K562 (cell line): ENCODE data around the gene PRSS21. TPM values are rescaled to one million over a fixed set of nuclear protein-coding genes. Genes with fewer than 3 reads are reported as not detected.

ENCODE experiments used
- ATAC-seq: fragments of 200-7000 bp; cut with Tn5 transposase; 3 replicates; pipeline ENCODE4 v1.9.1; 2020; ENCODE audit warnings: moderate library complexity
- BruUV-seq: library from RNA; stranded (reverse); fragments of 400-500 nt; replicated peaks from 2 replicates; lab custom pipeline; 2021; lab: Mats Ljungman, UMichigan
- CTCF ChIA-PET: fragments of 300-600 bp; formaldehyde crosslinking; extraction: SDS; loops from one replicate; lab custom pipeline; 2021; ENCODE audit warnings: low intra/inter-chr PET ratio; lab: Yijun Ruan, JAX
- POLR2A ChIA-PET: fragments of 300-600, 350-650 bp; sonication (Branson Sonifier 250); formaldehyde crosslinking; extraction: SDS; loops from one replicate; lab custom pipeline; 2021; ENCODE audit warnings: antibody characterized with exemption, inconsistent platforms; lab: Yijun Ruan, JAX
- DNase-seq, 4 experiments: peaks; one replicate each; pipeline versions ENCODE4 v3.0.0 to v3.0.0-alpha.2; 2011 to 2018; ENCODE audit warnings: low spot score in 3 of 4, mixed read lengths in 3 of 4; ENCODE audit errors: extremely low read depth in 1 of 4
- FAIRE-seq: peaks from 2 replicates; lab custom pipeline; 2011; peaks lifted over from hg19 to GRCh38; lab: Jason Lieb, UNC
- H2AFZ ChIP-seq: 2 replicates; pipeline ENCODE4 v1.6.0; 2011; ENCODE audit warnings: low read depth, low read length, control low read depth, inconsistent platforms
- H3K27ac ChIP-seq: fragments of 200-600 bp; 3 replicates; pipeline ENCODE4 v1.8.0; 2011; ENCODE audit warnings: low read depth, mild to moderate bottlenecking, control low read depth, inconsistent platforms, low read length, moderate library complexity, mixed read lengths; ENCODE audit errors: extremely low read depth
- H3K27me3 ChIP-seq, 2 experiments: fragments of 300-600 bp in 1 of 2; 2 replicates in 1 of 2; 3 replicates in 1 of 2; pipeline versions ENCODE4 v1.6.0 to v1.8.0; 2011; ENCODE audit warnings: inconsistent platforms in 2 of 2, low read length in 2 of 2, mild to moderate bottlenecking in 1 of 2, mixed read lengths in 1 of 2, moderate library complexity in 1 of 2; ENCODE audit not compliant: control insufficient read depth in 2 of 2, insufficient read depth in 2 of 2
- H3K36me3 ChIP-seq: fragments of 300-600 bp; 3 replicates; pipeline ENCODE4 v1.8.0; 2011; ENCODE audit warnings: mild to moderate bottlenecking, low read length, inconsistent platforms; ENCODE audit not compliant: control insufficient read depth, insufficient read depth
- H3K4me1 ChIP-seq, 2 experiments: fragments of 200-600 bp in 1 of 2; replicated peaks in 1 of 2; 2 replicates in 1 of 2; 3 replicates in 1 of 2; pipeline versions ENCODE4 v1.5.1 to v1.8.0; 2011; ENCODE audit warnings: inconsistent platforms in 2 of 2, low read length in 2 of 2, mild to moderate bottlenecking in 1 of 2, mixed read lengths in 1 of 2, moderate library complexity in 1 of 2; ENCODE audit not compliant: control insufficient read depth in 2 of 2, insufficient read depth in 2 of 2
- H3K4me2 ChIP-seq: 2 replicates; pipeline ENCODE4 v1.6.1; 2011; ENCODE audit warnings: low read length, control low read depth, inconsistent platforms, mixed read lengths; ENCODE audit not compliant: insufficient read depth
- H3K4me3 ChIP-seq: fragments of 200-600 bp; sonication (generic), shearing (Covaris generic); 2 replicates; pipeline ENCODE4 v1.5.1; 2016; ENCODE audit warnings: control low read depth, inconsistent platforms
- H3K79me2 ChIP-seq: fragments of 200-600 bp; 3 replicates; pipeline ENCODE4 v1.8.0; 2011; ENCODE audit warnings: low read length, inconsistent platforms; ENCODE audit not compliant: control insufficient read depth, insufficient read depth
- H3K9ac ChIP-seq, 2 experiments: 2 replicates each; pipeline versions ENCODE4 v1.6.0 to v1.6.1; 2011; ENCODE audit warnings: low read depth in 2 of 2, low read length in 2 of 2, control low read depth in 1 of 2, inconsistent platforms in 1 of 2, mild to moderate bottlenecking in 1 of 2, mixed read lengths in 1 of 2; ENCODE audit not compliant: insufficient read depth in 1 of 2
- H3K9me1 ChIP-seq: one replicate; pipeline ENCODE4 v1.6.0; 2011; ENCODE audit warnings: inconsistent platforms, mild to moderate bottlenecking, low read length, moderate library complexity; ENCODE audit not compliant: control insufficient read depth, insufficient read depth
- H3K9me3 ChIP-seq: replicated peaks from 2 replicates; pipeline ENCODE4 v1.5.1; 2011; ENCODE audit warnings: low read depth, low read length, inconsistent platforms; ENCODE audit not compliant: control insufficient read depth, insufficient read depth
- H4K20me1 ChIP-seq: replicated peaks from 2 replicates; pipeline ENCODE4 v1.6.1; 2011; ENCODE audit warnings: low read length, inconsistent platforms, mixed read lengths; ENCODE audit not compliant: control insufficient read depth, insufficient read depth
- CBX3 ChIP-seq, 2 experiments: IDR thresholded peaks; 1 replicate in 1 of 2; 2 replicates in 1 of 2; pipeline ENCODE4 v1.6.1; 2012; ENCODE audit warnings: inconsistent platforms in 2 of 2, low read length in 2 of 2, borderline replicate concordance in 1 of 2, control low read depth in 1 of 2
- ERF ChIP-seq: fragments of 450-650 bp; formaldehyde crosslinking; IDR thresholded peaks from 2 replicates; pipeline ENCODE4 v1.4.0; 2020; ENCODE audit warnings: mild to moderate bottlenecking, mixed read lengths
- KHSRP ChIP-seq: fragments of 450-650 bp; IDR thresholded peaks from 2 replicates; pipeline ENCODE4 v1.6.1; 2017
- MEF2A ChIP-seq: IDR thresholded peaks from 2 replicates; pipeline ENCODE4 v1.6.1; 2011; ENCODE audit warnings: low read depth, mild to moderate bottlenecking, low read length, moderate library complexity; ENCODE audit not compliant: control insufficient read depth
- TRIM28 ChIP-seq: fragments of 450-650 bp; IDR thresholded peaks from 2 replicates; pipeline ENCODE4 v1.6.1; 2017
- whole genome bisulfite sequencing: fragments of 100-300 bp; shearing (Covaris generic); methylation state at CpG from one replicate; pipeline ENCODE4 v1.1.6; 2016; ENCODE audit warnings: low coverage, mixed read lengths; ENCODE audit not compliant: insufficient coverage; ENCODE audit errors: missing lambda C conversion rate; 5-methylcytosine and 5-hydroxymethylcytosine counted together
- in situ Hi-C: fragments of 300-500 bp; cut with MboI; formaldehyde crosslinking; loops from 4 replicates; pipeline ENCODE4 v1.15.0; 2018; ENCODE audit warnings: inconsistent platforms, mixed read lengths
- intact Hi-C: fragments of 100-400 bp; cut with micrococcal nuclease; formaldehyde crosslinking; loops from 2 replicates; pipeline ENCODE4 v1.14.2; 2022
- polyA plus RNA-seq, 8 experiments: library from polyadenylated mRNA; depleted of rRNA in 4 of 8; stranded (reverse) in 5 of 8; unstranded in 3 of 8; fragments of >200 nt; fragmentation: Nextera tagmentation in 2 of 8; fragmentation: Illumina TruSeq in 1 of 8; extraction: Ambion mirVana in 2 of 8; extraction: Trizol in 1 of 8; gene quantifications; 2 replicates each; pipeline versions ENCODE4 v1.2.1 to v1.2.3, GENCODE V29; 2011 to 2014; ENCODE audit warnings: inconsistent platforms in 1 of 8, missing spikeins in 1 of 8
- total RNA-seq, 7 experiments: library from RNA; depleted of rRNA in 6 of 7; stranded (reverse); fragments of >200 nt in 6 of 7; fragmentation: Illumina TruSeq in 2 of 7; extraction: Trizol in 2 of 7; gene quantifications; 2 replicates each; pipeline versions ENCODE4 v1.2.1 to v1.2.3, GENCODE V29; 2011 to 2021; ENCODE audit warnings: low replicate concordance in 1 of 7
- TF ChIP-seq, protein P1 (sequence below): fragments of 450-650 bp; IDR thresholded peaks from 2 replicates; pipeline ENCODE4 v1.6.1; 2017; ENCODE audit warnings: antibody characterized with exemption, mild to moderate bottlenecking

The PRSS21 gene
- total and polyA plus RNA-seq, 9 of the 15 experiments (the other 6 are each of a cell fraction or from before 2014, with no cell fraction given) = 12.1 to 121 (median 61.3) TPM

DNA sequence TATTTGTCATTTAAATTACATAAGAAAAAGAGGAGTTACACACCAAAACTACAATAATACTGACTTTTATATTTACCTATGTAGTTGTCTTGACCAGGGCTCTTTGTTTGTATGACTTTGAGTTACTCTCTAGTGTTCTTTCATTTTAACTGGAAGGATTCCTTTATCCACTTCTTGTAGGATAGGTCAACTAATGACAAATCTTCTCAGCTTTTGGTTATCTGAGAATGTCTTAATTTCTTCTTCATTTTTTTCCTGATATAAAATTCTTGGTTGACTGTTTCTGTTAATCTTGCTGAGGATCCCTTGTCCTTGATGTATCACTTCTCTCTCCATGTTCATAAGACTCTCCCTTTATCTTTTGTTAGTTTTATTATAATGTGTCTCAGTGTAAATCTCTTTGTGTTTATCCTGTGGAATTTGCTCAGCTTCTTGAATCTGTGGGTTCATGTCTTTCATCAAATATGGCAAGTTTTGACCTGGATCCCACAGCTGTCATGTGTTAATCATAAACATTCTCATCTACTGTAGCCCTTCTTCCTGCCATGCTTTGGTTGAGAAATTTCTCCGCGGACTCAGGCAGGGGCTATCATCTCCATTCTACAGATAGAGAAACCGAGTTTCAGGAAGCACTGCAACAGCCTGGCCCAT is 13.4 kb upstream of the PRSS21 start:
- no TSS peak for BruUV-seq
- TF ChIP-seq KHSRP = no peak
- TF ChIP-seq, protein P1, sequence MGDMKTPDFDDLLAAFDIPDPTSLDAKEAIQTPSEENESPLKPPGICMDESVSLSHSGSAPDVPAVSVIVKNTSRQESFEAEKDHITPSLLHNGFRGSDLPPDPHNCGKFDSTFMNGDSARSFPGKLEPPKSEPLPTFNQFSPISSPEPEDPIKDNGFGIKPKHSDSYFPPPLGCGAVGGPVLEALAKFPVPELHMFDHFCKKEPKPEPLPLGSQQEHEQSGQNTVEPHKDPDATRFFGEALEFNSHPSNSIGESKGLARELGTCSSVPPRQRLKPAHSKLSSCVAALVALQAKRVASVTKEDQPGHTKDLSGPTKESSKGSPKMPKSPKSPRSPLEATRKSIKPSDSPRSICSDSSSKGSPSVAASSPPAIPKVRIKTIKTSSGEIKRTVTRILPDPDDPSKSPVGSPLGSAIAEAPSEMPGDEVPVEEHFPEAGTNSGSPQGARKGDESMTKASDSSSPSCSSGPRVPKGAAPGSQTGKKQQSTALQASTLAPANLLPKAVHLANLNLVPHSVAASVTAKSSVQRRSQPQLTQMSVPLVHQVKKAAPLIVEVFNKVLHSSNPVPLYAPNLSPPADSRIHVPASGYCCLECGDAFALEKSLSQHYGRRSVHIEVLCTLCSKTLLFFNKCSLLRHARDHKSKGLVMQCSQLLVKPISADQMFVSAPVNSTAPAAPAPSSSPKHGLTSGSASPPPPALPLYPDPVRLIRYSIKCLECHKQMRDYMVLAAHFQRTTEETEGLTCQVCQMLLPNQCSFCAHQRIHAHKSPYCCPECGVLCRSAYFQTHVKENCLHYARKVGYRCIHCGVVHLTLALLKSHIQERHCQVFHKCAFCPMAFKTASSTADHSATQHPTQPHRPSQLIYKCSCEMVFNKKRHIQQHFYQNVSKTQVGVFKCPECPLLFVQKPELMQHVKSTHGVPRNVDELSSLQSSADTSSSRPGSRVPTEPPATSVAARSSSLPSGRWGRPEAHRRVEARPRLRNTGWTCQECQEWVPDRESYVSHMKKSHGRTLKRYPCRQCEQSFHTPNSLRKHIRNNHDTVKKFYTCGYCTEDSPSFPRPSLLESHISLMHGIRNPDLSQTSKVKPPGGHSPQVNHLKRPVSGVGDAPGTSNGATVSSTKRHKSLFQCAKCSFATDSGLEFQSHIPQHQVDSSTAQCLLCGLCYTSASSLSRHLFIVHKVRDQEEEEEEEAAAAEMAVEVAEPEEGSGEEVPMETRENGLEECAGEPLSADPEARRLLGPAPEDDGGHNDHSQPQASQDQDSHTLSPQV = no peak
- no peak for TF ChIP-seq ERF (CRISPR knock-in tag)
- no peak for TF ChIP-seq MEF2A
- TF ChIP-seq CBX3 (IDR thresholded peaks at IDR 0.05; ENCODE audit: borderline replicate concordance in 1 of 2, low read length in 2 of 2) = peak in 1 of 2 experiments; percentile 69; a peak in 1 of 3 replicates
- peak; percentile 43; the same call in 1 of the 2 replicates for TF ChIP-seq TRIM28
- TF ChIP-seq, all 486 proteins: peak for 2
- DNase-seq (no peak), FAIRE-seq (no peak), ATAC-seq (no peak)
- Histone ChIP-seq H4K20me1 (no peaks in the 10 kb centered on the region), H3K27ac (no peak overlapping the region), H3K9me3 (peaks cover 4% of the 10 kb centered on the region; the same call in 1 of the 2 replicates), H3K79me2 (no peaks in the 10 kb centered on the region), H3K36me3 (no peaks in the 10 kb centered on the region), H3K4me1 (peaks cover 0 to 5% of the 10 kb centered on the region in 2 experiments; a peak in 2 of 5 replicates), H2AFZ (no peak overlapping the region), H3K4me3 (no peak overlapping the region), H3K4me2 (no peak overlapping the region), H3K27me3 (peaks cover 2 to 37% of the 10 kb centered on the region in 2 experiments; a peak in 4 of 5 replicates), H3K9ac (no peak overlapping the region), H3K9me1 (no peaks in the 10 kb centered on the region)
- POLR2A ChIA-PET = interaction anchor here (0.6 to 0.7 kb wide), 2 partner anchors 20 to 123 kb away, joined by 3 read pairs; no protein-coding TSS in a partner anchor
- in situ Hi-C loops = no loop called here
- CTCF ChIA-PET = no interaction called here
- WGBS = 5% methylated on average over 3 of the region's 3 CpGs
- intact Hi-C loops = no loop called here
